Measurements from ENCODE around the gene HSF2. TPM values are rescaled to one million over a fixed set of nuclear protein-coding genes. Genes with fewer than 3 reads are reported as not detected.

The HSF2 gene
- total and polyA plus RNA-seq, 2 donors (not counting 1 experiment from before 2014, with no cell fraction given): 10.6 to 10.8 TPM

- peak overlapping the region; percentile 55 for H3K9ac ChIP-seq (ENCODE audit: low read length)
Measured at GRCh38 chr6:122399055-122399347, 451 bp upstream of the HSF2 start.

More at GRCh38 chr6:122399055-122399347, 451 bp upstream of the HSF2 start:
- Histone ChIP-seq H3K27me3 (replicated peaks in 1 of 4; ENCODE audit: control extremely low read depth in 1 of 4, control insufficient read depth in 3 of 4, insufficient read depth in 4 of 4, low read length in 3 of 4) (no peaks in the 10 kb centered on the region), H3K36me3 (replicated peaks in 1 of 2; ENCODE audit: control extremely low read depth in 1 of 2, control insufficient read depth in 1 of 2, extremely low read depth in 1 of 2, insufficient read depth in 2 of 2, low read length in 1 of 2) (no peaks in the 10 kb centered on the region), H3K27ac (ENCODE audit: low read length in 2 of 2) (peak overlapping the region; percentile 22 to 63), H3K79me2 (ENCODE audit: control insufficient read depth, insufficient read depth, low read length) (peaks cover 35% of the 10 kb centered on the region), H2AFZ (ENCODE audit: insufficient read depth, low read depth, low read length, poor library complexity, severe bottlenecking) (peak overlapping the region; percentile 73), H3K4me1 (ENCODE audit: control insufficient read depth in 2 of 2, insufficient read depth in 2 of 2, low read length in 2 of 2) (peaks cover 12 to 13% of the 10 kb centered on the region in 2 donors), H3K4me3 (ENCODE audit: control extremely low read depth in 1 of 5, extremely low read depth in 1 of 5, insufficient read depth in 1 of 5, low read depth in 2 of 5, low read length in 4 of 5) (peak overlapping the region in 4 of 5 experiments; percentile 20 to 59 (median 38)), H3K4me2 (replicated peaks; ENCODE audit: low read depth, low read length, poor library complexity, severe bottlenecking) (peak overlapping the region; percentile 90), H4K20me1 (ENCODE audit: control insufficient read depth, insufficient read depth, low read length, poor library complexity, severe bottlenecking) (no peaks in the 10 kb centered on the region), H3K9me3 (ENCODE audit: control extremely low read depth in 1 of 3, control insufficient read depth in 2 of 3, insufficient read depth in 1 of 3, low read length in 2 of 3) (no peaks in the 10 kb centered on the region)
- H3K4me1 Mint-ChIP-seq: peaks cover 20% of the 10 kb centered on the region
- H3K27ac Mint-ChIP-seq: peak overlapping the region; percentile 89
- no peak for DNase-seq
- peaks cover 4% of the 10 kb centered on the region for H3K27me3 Mint-ChIP-seq
- intact Hi-C loops (cut with micrococcal nuclease): loop anchor here (1.0 to 2.0 kb wide), 3 partner anchors 18 to 1066 kb away; partner anchors contain the start of gene SERINC1
- CTCF ChIA-PET: interaction anchor here (1.0 to 1.4 kb wide), 3 partner anchors 10 to 132 kb away, joined by 3 to 8 read pairs (median 5); no protein-coding TSS in a partner anchor
- 0% methylated on average over 2 of the region's 2 CpGs for WGBS (ENCODE audit: insufficient coverage)
- no peak for TF ChIP-seq CTCF (IDR thresholded peaks at IDR 0.05)
- no peak for TF ChIP-seq EZH2 (IDR thresholded peaks at IDR 0.05; ENCODE audit: borderline replicate concordance, insufficient read depth, low read depth, low read length, poor library complexity, severe bottlenecking)
- no peaks in the 10 kb centered on the region for H3K9me3 Mint-ChIP-seq (ENCODE audit: insufficient read depth)
- H3K4me3 Mint-ChIP-seq: peak overlapping the region; percentile 97
- no peak for ATAC-seq (ENCODE audit: low read depth)
- POLR2A ChIA-PET: interaction anchor here (1.1 to 1.4 kb wide), 2 partner anchors 72 to 73 kb away, joined by 3 to 4 read pairs; partner anchors contain the start of gene SERINC1

All from B cell (primary cell).